Hepatic stellate cell (primary cell): Measurements from ENCODE around the gene RGMB.

Source experiments
- DNase-seq: peaks from one replicate; pipeline ENCODE4 v3.0.0; 2011; ENCODE audit warnings: low spot score

Gene RGMB

DNA sequence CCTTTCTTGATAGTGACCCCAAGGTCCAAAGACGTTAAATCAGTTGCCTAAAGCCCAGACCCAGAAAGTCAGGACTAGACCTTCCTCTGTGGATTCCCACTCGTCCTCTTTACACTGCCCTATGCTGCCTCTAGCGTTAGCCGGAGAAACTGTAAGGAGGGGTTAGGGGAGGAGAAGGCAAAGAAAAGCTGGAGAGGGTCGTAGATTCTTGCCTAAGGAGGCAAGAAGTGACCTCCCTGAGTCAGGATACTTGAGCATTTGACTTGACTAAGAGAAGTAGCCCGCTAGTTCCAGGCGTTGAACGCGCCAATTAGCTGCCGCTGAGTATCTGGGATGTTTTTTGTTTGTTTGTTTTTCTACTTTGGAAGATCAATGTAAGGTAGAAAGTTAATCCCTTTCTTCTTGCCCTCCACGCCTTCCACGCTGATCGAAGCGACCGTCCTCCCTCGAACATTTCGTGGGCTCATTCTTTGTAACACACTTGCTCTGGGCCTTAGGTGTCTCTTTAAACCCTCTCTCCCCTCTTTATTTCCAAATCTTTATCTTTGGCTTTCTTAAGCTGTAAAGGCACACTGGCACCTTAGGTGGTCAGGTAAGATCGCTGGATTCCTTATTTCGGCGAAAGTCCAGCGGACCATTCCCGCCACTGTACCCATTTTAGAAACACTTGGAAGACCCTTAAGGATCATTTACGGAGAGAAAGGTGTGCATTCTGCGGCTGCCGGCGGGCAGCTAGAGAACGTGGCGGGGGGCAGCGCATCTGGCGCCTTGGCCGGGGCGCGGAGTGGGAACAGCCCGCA, 5.1 kb upstream of the RGMB start:
- peak; percentile 62 for DNase-seq

DNA sequence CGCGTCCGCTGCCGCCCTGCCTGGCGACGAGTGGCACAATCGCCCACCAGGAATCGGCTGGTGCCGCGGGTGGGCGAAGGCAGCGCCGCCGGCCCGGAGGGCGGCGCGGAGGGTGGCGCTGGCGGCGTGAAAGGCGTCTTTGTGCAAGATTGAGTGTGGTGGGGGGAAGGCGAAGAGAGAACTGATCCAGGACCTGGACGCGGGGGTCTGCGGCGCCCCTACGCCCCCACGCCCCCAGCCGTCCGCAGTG, 4.6 kb upstream of the RGMB start:
- DNase-seq: no peak

- DNase-seq: peak; percentile 64
These were observed 4.1 kb upstream of the RGMB start for GRCh38 chr5:98769210-98769958.

GRCh38 chr5:98769959-98770208, 3.6 kb upstream of the RGMB start:
- no peak for DNase-seq

- peak; percentile 26 for DNase-seq
These were observed 3.1 kb upstream of the RGMB start for GRCh38 chr5:98770209-98770910.

DNA sequence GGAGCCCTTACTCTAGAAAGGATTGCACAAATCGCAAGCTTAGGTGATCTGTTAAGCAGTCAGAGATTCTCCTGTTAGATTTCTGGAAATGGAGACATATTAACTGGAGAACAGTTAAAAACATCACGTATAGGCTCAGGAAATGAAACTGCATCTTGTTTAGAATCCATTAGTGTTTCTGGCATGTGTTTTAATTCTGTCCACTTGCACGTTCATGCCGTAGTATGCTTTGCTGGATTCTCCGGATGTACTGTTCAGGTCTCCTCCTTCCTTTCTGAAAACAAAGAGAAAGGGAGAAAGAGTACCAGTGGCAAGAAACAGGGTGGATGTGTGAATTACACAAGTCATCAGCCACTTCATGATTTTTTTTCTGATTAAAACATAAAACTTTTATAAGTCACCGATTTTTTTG, 2.5 kb upstream of the RGMB start:
- no peak for DNase-seq

GRCh38 chr5:98771382-98772109, 1.9 kb upstream of the RGMB start:
- DNase-seq: peak; percentile 79

- DNase-seq: peak; percentile 81
These were observed 849 bp upstream of the RGMB start for GRCh38 chr5:98772415-98773213.

- DNase-seq: no peak
These were observed 324 bp upstream of the RGMB start for GRCh38 chr5:98773214-98773463.

- peak; percentile 31 for DNase-seq
These were observed 950 bp downstream of the RGMB start for GRCh38 chr5:98774192-98775033.

DNA sequence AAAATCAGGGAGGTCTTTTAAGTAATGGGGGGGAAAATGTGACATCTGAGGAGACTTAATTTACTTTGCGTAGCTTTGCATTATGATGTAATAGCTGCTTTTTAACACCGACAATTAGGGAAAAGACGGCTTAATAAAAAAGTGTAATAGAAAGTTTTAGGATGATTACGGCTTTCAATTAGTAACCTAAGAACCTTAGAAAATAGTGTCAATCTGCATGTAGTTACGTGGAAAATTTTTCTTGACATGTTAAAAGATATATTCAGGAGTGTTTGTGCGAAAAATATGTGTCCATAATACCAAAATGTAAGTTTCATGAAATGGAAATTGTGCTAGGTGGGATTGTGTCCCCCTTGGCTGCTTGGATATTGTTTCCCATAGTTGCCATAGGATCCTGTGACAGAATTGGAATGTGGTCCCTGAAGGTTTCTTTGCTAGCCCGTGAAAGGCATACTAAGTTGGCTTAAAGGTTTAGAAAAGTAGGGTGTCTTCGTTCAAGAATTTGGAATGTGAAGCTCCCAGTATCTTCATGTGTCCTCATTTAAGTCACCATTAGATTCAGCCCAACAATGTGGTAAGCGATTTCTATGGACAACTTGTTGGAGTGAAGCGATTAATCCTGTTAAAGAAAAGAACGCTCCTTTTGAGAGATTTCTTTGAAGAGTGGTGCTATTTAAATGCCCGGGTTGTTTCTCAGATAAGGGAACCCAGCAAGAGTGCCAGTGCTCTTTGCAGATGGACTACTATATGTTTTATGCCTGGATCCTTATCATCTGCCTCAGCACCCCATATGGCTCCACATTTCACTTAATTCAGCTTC, 2.0 kb downstream of the RGMB start:
- DNase-seq: no peak

DNA sequence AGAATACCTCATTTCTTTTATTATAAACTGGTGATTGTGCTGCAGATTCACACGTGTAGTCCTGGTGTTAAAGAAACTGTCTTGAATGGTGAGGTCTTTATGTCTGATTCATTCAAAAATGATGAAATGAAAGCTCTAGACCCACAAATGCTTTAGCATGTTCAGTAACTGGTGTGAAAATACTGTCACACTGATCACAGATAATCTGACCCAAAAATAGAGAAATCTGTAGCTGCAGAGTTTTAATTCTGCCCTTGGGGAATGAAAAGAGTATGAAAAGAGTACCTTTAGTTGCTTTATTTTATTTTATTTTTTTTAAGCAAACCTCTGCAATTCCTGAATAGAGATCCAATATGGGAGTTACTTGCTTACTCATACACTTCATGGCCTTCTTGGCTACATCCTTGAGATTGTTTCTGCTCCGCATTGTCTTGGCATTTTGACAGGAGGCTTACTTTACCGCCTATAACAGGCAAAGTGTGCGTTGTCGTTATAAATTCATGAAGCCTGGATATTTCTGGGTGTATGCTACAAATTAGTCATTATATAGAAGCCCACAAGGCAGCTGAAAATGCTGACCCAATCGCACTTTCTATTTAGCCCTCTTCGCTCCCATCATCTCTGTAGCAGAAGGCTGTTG, 2.7 kb downstream of the RGMB start:
- no peak for DNase-seq

DNA sequence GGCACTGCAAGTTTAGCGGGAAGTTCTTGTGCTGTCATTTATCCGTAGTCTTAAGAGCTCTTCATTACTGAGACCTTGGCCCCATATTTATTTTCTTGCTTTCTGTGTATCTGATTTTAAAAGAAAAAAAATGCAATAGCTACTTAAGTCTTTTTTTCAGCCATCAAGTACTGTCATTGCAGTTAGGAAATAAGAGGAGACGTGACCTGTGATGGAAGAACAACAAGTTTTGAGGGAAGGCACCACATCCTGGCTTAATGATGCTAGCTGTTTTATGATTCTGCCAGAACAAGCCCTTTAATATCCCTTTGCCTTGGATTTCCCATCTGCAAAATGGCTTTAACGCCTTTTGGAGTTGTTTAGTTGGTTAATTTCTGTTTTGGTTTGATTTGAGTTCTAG, 3.8 kb downstream of the RGMB start:
- DNase-seq: no peak

GRCh38 chr5:98779264-98779877, 5.9 kb downstream of the RGMB start:
- DNase-seq: no peak

DNA sequence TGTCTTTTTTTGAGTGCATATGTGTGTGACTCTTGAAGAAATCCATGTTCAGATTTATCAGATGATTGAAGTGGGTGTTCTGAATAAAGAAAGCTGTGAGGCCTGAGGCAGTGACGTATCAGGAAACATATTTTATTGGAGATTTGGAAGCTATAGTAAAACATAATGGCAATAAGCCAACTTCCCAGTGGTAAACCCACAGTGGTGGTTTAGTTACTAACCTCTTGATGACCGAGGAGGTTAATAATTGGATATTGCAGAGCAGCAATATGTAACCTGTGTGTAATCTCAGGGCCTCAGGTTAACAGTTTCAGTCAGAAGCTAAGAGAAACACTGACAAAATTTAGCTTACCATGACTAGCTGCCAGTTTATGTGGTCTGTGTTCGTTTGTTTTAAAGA, 6.9 kb downstream of the RGMB start:
- DNase-seq: no peak

- no peak for DNase-seq
These were observed 8.1 kb downstream of the RGMB start for GRCh38 chr5:98781520-98781919.

GRCh38 chr5:98781964-98782363, 8.5 kb downstream of the RGMB start:
- DNase-seq: no peak

GRCh38 chr5:98783051-98783649, 9.7 kb downstream of the RGMB start:
- no peak for DNase-seq

- no peak for DNase-seq
These were observed 10.9 kb downstream of the RGMB start for GRCh38 chr5:98784411-98784810.
